Stimulated activated CD8-positive, alpha-beta memory T cell treated with anti-CD3 and anti-CD28 coated beads, Interleukin-15, amount 100 ng/mL, for 4 hours (primary cell): Measurements from ENCODE around the gene CERS6.
"Not testable (repeated sequence)": the region's sequence is repeated elsewhere in the genome, so short reads cannot be mapped to it uniquely, and the experiment has no call there.

ENCODE experiments used
- DNase-seq, 2 donors: peaks; one replicate each; pipeline ENCODE4 v3.0.0-alpha.2; 2020; ENCODE audit warnings: low read depth in 2 of 2

The CERS6 gene

GRCh38 chr2:168468354-168468753 lies 12.3 kb downstream of the CERS6 start:
- no peak for DNase-seq

- no peak for DNase-seq
Measured at GRCh38 chr2:168469281-168469988, 13.4 kb downstream of the CERS6 start.

GRCh38 chr2:168470320-168471162 lies 14.5 kb downstream of the CERS6 start:
- no peak for DNase-seq

GRCh38 chr2:168471163-168471475 lies 15.0 kb downstream of the CERS6 start:
- DNase-seq: no peak

GRCh38 chr2:168475636-168476035 lies 19.6 kb downstream of the CERS6 start:
- no peak for DNase-seq

- no peak for DNase-seq
Measured at GRCh38 chr2:168478206-168478605, 22.1 kb downstream of the CERS6 start.

- no peak for DNase-seq
Measured at GRCh38 chr2:168480356-168480755, 24.3 kb downstream of the CERS6 start.

- DNase-seq: no peak
Measured at GRCh38 chr2:168480825-168481585, 24.9 kb downstream of the CERS6 start.

GRCh38 chr2:168482269-168482668 lies 26.2 kb downstream of the CERS6 start:
- no peak for DNase-seq

- no peak for DNase-seq
Measured at GRCh38 chr2:168482952-168483831, 27.1 kb downstream of the CERS6 start.

- DNase-seq: no peak
Measured at GRCh38 chr2:168486477-168486876, 30.4 kb downstream of the CERS6 start.

GRCh38 chr2:168490015-168490874 lies 34.2 kb downstream of the CERS6 start:
- DNase-seq: peak in 1 of 2 donors; percentile 1

- no peak for DNase-seq
Measured at GRCh38 chr2:168490946-168491605, 35.0 kb downstream of the CERS6 start.

- not testable (repeated sequence) for DNase-seq
Measured at GRCh38 chr2:168491728-168492127, 35.7 kb downstream of the CERS6 start.

GRCh38 chr2:168493219-168493618 lies 37.1 kb downstream of the CERS6 start:
- not testable (repeated sequence) for DNase-seq

GRCh38 chr2:168494190-168494711 lies 38.2 kb downstream of the CERS6 start:
- DNase-seq: no peak

- no peak for DNase-seq
Measured at GRCh38 chr2:168495524-168495923, 39.5 kb downstream of the CERS6 start.

- no peak for DNase-seq
Measured at GRCh38 chr2:168496906-168497305, 40.8 kb downstream of the CERS6 start.

- no peak for DNase-seq
Measured at GRCh38 chr2:168499500-168499899, 43.4 kb downstream of the CERS6 start.

- no peak for DNase-seq
Measured at GRCh38 chr2:168500516-168500915, 44.4 kb downstream of the CERS6 start.
